ENCODE results near the gene GNAZ. TPM values are rescaled to one million over a fixed set of nuclear protein-coding genes. Genes with fewer than 3 reads are reported as not detected.

GNAZ gene
- total and polyA plus RNA-seq, 12 donors: 3.0 to 70.8 (median 9.4) TPM

DNA sequence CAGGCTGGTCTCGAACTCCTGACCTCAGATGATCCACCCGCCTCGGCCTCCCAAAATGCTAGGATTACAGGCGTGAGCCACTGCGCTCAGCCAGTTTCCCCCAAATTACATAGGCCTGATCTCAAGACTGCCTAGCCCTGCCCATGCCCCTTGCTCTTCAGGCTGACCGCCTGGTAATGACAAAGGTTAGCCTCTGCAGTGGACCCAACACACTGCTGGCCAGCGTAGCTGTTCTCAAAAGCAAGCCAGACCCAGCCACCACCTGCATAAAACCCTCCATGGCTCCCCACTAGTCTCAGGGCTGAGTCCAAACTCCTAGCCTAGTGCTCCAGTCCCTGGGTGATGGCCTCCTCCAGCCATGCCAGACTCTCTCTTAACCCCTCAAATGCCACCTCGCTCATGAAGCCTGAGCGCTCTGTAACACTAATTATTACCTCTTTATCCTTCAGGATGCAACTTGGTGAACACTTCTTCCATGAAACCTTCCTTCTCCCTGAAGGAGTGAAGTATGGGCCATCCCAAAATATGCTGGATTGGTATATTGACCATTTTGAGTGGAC is 72.3 kb downstream of the GNAZ start:
- H3K4me1 ChIP-seq (replicated peaks in 1 of 2): peaks cover 12 to 33% of the 10 kb centered on the region in 2 donors
- H3K4me3 ChIP-seq: peak overlapping the region in 1 of 4 donors; percentile 41
- H3K27ac ChIP-seq: peak overlapping the region in 3 of 5 donors; percentile 61 to 71 (median 66)
- intact Hi-C loops (cut with DNase I): no loop called here
- no peaks in the 10 kb centered on the region for H3K36me3 ChIP-seq (replicated peaks in 1 of 2)
- no peaks in the 10 kb centered on the region for H3K9me3 ChIP-seq (replicated peaks in 1 of 3)
- no peaks in the 10 kb centered on the region for H3K27me3 ChIP-seq
- DNase-seq: no peak
- WGBS, 4 donors: 71 to 74% (median 73%) methylated on average over 9 of the region's 9 CpGs
- TF ChIP-seq CTCF (IDR thresholded peaks at IDR 0.05) (no peak), POLR2A (IDR thresholded peaks at IDR 0.05) (no peak)

GRCh38 chr22:23143119-23143518 is 72.8 kb downstream of the GNAZ start:
- H3K36me3 ChIP-seq (replicated peaks in 1 of 2): no peaks in the 10 kb centered on the region
- H3K9me3 ChIP-seq (replicated peaks in 1 of 3): no peaks in the 10 kb centered on the region
- intact Hi-C loops (cut with DNase I): no loop called here
- no peak overlapping the region for H3K4me3 ChIP-seq
- H3K27me3 ChIP-seq: no peaks in the 10 kb centered on the region
- DNase-seq: no peak
- no peak overlapping the region for H3K27ac ChIP-seq
- peaks cover 12 to 30% of the 10 kb centered on the region in 2 donors for H3K4me1 ChIP-seq (replicated peaks in 1 of 2)
- TF ChIP-seq CTCF (IDR thresholded peaks at IDR 0.05) (no peak), POLR2A (IDR thresholded peaks at IDR 0.05) (no peak)
- 93 to 100% (median 99%) methylated on average over 1 of the region's 1 CpG for WGBS, 4 donors

DNA sequence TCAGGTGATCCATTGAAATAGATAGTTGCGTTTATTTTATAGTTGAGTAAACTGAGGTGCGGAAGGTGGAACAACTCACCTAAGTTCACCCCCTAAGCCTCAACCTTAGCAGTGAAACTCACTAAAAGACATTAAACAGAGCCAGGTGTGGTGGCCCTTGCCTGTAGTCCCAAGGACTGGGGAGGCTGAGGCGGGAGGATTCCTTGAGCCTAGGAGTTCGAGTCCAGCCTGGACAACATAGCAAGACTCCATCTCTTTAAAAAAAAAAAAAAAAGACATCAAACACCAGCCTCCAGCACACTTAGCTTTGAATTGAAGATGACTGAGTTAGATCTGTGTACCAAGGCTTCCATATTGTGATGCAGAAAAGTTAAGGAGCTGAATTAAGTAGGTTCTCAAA is 74.1 kb downstream of the GNAZ start:
- TF ChIP-seq POLR2A (IDR thresholded peaks at IDR 0.05) (no peak), CTCF (IDR thresholded peaks at IDR 0.05) (no peak)
- intact Hi-C loops (cut with DNase I): no loop called here
- no peaks in the 10 kb centered on the region for H3K9me3 ChIP-seq (replicated peaks in 1 of 3)
- DNase-seq: no peak
- H3K27me3 ChIP-seq: no peaks in the 10 kb centered on the region
- 89 to 98% (median 94%) methylated on average over 4 of the region's 4 CpGs for WGBS, 4 donors
- peak overlapping the region in 1 of 4 donors; percentile 67 for H3K4me3 ChIP-seq
- peak overlapping the region in 2 of 5 donors; percentile 33 to 73 for H3K27ac ChIP-seq
- H3K36me3 ChIP-seq (replicated peaks in 1 of 2): no peaks in the 10 kb centered on the region
- H3K4me1 ChIP-seq (replicated peaks in 1 of 2): peaks cover 12 to 28% of the 10 kb centered on the region in 2 donors

DNA sequence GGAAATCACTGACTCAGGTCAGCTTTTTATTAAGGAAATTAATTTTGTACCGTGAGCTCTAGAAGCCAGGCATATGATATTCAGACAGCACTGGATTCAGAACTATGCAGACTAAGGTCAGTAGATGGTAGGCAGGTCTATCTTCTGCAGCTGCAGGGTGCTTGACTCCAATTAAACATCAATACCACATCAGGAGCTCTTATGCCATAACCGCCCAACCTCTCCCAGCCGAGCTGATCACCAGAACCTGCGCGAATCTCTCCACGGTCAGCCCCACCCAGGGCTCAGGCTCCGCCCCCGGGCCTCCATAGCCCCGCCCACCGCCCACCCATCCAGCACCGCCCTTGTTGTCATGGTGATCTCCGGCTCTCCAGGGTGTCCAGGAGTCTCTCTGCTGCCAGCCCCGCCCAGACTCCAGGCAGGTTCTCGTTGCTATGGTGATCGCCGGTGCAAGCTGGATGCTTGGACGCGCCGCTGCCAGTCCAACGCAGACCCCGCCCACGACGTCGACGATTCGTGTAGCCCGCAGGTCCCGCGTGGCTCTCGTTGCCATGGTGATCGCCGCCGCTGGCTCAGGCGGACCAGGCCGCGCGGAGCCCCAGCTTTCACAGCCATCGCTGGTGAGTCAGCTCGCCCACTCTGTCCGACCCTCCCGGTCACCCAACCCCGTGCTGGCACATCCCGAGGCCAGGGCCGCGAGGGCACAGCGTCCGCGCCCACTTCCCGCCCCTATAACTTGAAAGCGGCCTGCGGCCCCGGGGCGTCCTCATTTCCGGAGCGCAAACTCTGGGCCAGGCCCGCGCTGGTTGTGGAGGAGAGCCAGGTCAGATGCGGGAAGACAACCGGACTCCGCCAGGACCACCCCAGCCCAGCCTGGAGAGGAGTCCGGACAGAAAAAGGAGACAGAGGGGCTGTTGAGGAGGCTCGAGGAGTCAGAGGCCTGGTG is 74.9 kb downstream of the GNAZ start, which contains the start of gene RAB36:
Gene RAB36, plus strand, starts transcription at position 546 of the 946 bp plus-strand sequence. CDS start 1,140 bp downstream, outside the sequence.
- peak within 1 kb of the TSS in 2 of 4 donors; percentile 18 to 67 for H3K4me3 ChIP-seq
- DNase-seq: peak; percentile 100
- intact Hi-C loops (cut with DNase I): no loop called here
- WGBS, 4 donors: 3 to 7% (median 4%) methylated on average over 10 to 62 of the region's 62 CpGs
- H3K36me3 ChIP-seq (replicated peaks in 1 of 2): no peaks in the 10 kb centered on the region
- no peaks in the 10 kb centered on the region for H3K9me3 ChIP-seq (replicated peaks in 1 of 3)
- H3K4me1 ChIP-seq (replicated peaks in 1 of 2): peaks cover 12 to 28% of the 10 kb centered on the region in 2 donors
- no peaks in the 10 kb centered on the region for H3K27me3 ChIP-seq
- peak within 1 kb of the TSS in 2 of 5 donors; percentile 66 to 76 for H3K27ac ChIP-seq
- no peak for TF ChIP-seq CTCF (IDR thresholded peaks at IDR 0.05)
- TF ChIP-seq POLR2A (IDR thresholded peaks at IDR 0.05): peak in 1 of 2 donors; percentile 65
